Measurements from ENCODE around the gene ZSCAN1. TPM values are rescaled to one million over a fixed set of nuclear protein-coding genes. Genes with fewer than 3 reads are reported as not detected.

ZSCAN1 gene
- total RNA-seq, 1 experiment from 2014 or later = not detected

- ATAC-seq (no peak), DNase-seq (ENCODE audit: low read depth, low spot score) (no peak)
- Histone ChIP-seq H3K4me3 (ENCODE audit: low read depth in 2 of 2, low read length in 2 of 2) (no peak overlapping the region), H3K36me3 (ENCODE audit: control insufficient read depth, insufficient read depth, low read length) (no peaks in the 10 kb centered on the region), H3K27me3 (ENCODE audit: control insufficient read depth, insufficient read depth, low read length) (no peaks in the 10 kb centered on the region), H3K27ac (ENCODE audit: low read length) (no peak overlapping the region), H3K4me1 (ENCODE audit: control insufficient read depth, insufficient read depth, low read length) (no peaks in the 10 kb centered on the region), H3K9me3 (ENCODE audit: control insufficient read depth, insufficient read depth, low read depth, low read length) (no peaks in the 10 kb centered on the region)
- BruUV-seq (replicated peaks) = no TSS peak
- no peak for TF ChIP-seq POLR2AphosphoS5 (IDR thresholded peaks at IDR 0.05; ENCODE audit: low read depth, low read length)
- no peak for TF ChIP-seq REST (IDR thresholded peaks at IDR 0.05; ENCODE audit: insufficient read depth in 1 of 2, low read depth in 2 of 2, low read length in 1 of 2)
- TF ChIP-seq SIN3A (IDR thresholded peaks at IDR 0.05; ENCODE audit: borderline replicate concordance, insufficient read depth, low read depth, low read length) = no peak
- TF ChIP-seq TCF7L2 (IDR thresholded peaks at IDR 0.05; ENCODE audit: low read depth, low read length) = no peak
- no peak for TF ChIP-seq CTCF (IDR thresholded peaks at IDR 0.05)
- in situ Hi-C loops (cut with HindIII; ENCODE audit: low pct_unique_long_range_greater_than_20kb, low sequenced_read_pairs) = no loop called here
- intact Hi-C loops (cut with micrococcal nuclease; ENCODE audit: unreplicated experiment) = no loop called here
- CTCF ChIA-PET = no interaction called here
- POLR2A ChIA-PET = no interaction called here
These were observed 22.4 kb downstream of the ZSCAN1 start for GRCh38 chr19:58056261-58056660.

- DNase-seq (ENCODE audit: low read depth, low spot score) = no peak
- no peak overlapping the region for H3K4me3 ChIP-seq (ENCODE audit: low read depth in 2 of 2, low read length in 2 of 2)
- ChIA-PET CTCF (interaction anchor here (0.6 kb wide), 1 partner anchor 162 kb away, joined by 3 read pairs; no protein-coding TSS in a partner anchor), POLR2A (interaction anchor here (0.6 kb wide), 1 partner anchor 213 kb away, joined by 3 read pairs; no protein-coding TSS in a partner anchor)
- H3K36me3 ChIP-seq (ENCODE audit: control insufficient read depth, insufficient read depth, low read length) = no peaks in the 10 kb centered on the region
- TF ChIP-seq POLR2AphosphoS5 (IDR thresholded peaks at IDR 0.05; ENCODE audit: low read depth, low read length) (no peak), CTCF (IDR thresholded peaks at IDR 0.05) (no peak), REST (IDR thresholded peaks at IDR 0.05; ENCODE audit: insufficient read depth in 1 of 2, low read depth in 2 of 2, low read length in 1 of 2) (no peak), SIN3A (IDR thresholded peaks at IDR 0.05; ENCODE audit: borderline replicate concordance, insufficient read depth, low read depth, low read length) (no peak), TCF7L2 (IDR thresholded peaks at IDR 0.05; ENCODE audit: low read depth, low read length) (no peak)
- no peaks in the 10 kb centered on the region for H3K4me1 ChIP-seq (ENCODE audit: control insufficient read depth, insufficient read depth, low read length)
- intact Hi-C loops (cut with micrococcal nuclease; ENCODE audit: unreplicated experiment) (no loop called here), in situ Hi-C loops (cut with HindIII; ENCODE audit: low pct_unique_long_range_greater_than_20kb, low sequenced_read_pairs) (no loop called here)
- no peaks in the 10 kb centered on the region for H3K27me3 ChIP-seq (ENCODE audit: control insufficient read depth, insufficient read depth, low read length)
- H3K9me3 ChIP-seq (ENCODE audit: control insufficient read depth, insufficient read depth, low read depth, low read length) = no peaks in the 10 kb centered on the region
- no peak overlapping the region for H3K27ac ChIP-seq (ENCODE audit: low read length)
- no peak for ATAC-seq
- no TSS peak for BruUV-seq (replicated peaks)
These were observed 23.0 kb downstream of the ZSCAN1 start for GRCh38 chr19:58056861-58057260.
